ENCODE measurements around the gene TMED6.
A peak's percentile ranks its signal among the peaks of the same experiment; 100 is the strongest.
"Not testable (repeated sequence)": the region's sequence is repeated elsewhere in the genome, so short reads cannot be mapped to it uniquely, and the experiment has no call there.

Gene TMED6

DNA sequence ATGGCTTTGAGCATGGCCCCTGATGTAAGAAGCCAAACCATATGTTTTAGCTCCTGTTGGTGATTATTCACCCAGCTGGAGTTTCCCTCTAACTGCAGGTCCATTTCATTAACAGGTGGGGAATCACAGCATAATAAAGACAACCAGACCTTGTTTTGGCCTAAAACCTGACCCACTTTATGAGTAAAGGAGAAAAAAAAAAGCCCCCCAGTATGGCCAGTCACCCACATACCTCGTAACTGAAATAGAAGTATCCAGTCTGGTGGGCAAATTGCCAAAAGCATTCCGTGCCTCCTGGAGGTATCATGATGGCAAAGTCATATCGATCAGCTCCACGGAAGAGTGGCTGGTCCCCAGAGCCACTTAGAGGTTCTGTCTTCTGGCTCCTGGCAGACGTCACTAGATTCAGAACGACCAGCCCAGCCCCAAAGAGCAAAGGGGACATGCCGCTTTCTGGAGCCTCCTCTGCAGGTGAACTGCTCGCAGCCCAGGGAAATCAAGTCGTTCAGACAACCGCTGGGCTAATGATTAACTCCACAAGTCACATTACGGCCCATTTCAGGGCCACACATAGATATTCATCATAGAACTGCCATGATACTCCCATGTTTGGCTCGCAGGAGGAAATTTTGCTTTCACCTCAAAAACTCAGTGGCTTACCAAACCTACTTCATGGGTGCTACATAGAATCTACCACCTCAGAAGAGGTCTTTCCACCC is at the start of gene TMED6:
Gene TMED6, minus strand, starts transcription at position 478 of the 719 bp plus-strand sequence. Its CDS starts 33 bp downstream, at position 445.
- DNase-seq = no peak

DNA sequence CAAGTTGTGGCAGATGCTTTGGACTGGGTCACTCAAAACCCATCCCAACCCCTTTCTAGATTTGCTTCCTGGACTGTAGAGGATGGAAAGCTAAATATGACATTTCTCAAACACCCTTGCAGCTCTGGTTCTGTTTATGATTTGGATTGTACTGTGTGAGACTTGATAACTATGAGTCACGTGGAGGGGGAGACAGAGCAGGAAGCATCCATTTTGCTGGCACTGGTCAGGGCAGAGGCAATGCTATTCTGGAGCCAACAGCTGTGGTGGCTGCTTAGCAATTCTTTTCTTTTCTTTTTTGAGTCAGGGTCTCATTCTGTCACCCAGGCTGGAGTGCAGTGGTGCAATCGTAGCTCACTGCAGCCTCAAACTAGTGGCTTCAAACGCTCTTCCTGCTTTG is 47.8 kb upstream of the TMED6 start:
- DNase-seq = no peak

DNA sequence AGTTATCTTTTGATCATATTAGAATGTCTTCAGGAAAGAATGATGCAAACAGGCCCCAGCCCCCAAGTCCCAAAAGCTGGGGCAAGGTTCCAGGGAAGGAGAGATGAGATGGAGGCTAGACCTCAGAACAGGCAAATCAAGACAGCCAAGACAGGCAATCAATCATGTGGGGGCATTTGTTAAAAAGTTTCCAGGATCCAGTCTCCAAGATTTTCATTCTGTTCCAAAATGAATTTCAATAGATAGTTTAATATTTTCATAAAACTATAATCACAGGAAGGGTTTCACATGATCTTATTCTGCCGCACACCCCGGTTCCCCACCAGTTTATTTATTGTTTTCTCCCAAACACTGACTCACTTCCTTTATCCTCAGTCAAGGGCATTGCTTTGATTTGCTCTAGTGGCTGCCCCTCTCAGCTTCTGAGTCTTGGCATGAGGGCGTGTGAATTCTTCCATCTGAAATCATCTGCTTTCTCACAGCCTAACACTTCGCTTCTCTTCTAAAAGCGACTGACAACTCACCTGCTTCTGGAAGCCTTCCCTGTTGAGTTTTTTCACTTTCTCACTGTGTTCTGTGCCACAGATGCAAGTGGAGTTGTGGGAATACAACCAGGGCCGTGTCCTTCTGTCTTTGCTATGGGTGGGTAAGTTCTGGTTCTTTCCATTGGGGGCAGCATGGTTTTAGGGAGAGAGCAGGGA is 46.4 kb upstream of the TMED6 start:
- no peak for DNase-seq

DNA sequence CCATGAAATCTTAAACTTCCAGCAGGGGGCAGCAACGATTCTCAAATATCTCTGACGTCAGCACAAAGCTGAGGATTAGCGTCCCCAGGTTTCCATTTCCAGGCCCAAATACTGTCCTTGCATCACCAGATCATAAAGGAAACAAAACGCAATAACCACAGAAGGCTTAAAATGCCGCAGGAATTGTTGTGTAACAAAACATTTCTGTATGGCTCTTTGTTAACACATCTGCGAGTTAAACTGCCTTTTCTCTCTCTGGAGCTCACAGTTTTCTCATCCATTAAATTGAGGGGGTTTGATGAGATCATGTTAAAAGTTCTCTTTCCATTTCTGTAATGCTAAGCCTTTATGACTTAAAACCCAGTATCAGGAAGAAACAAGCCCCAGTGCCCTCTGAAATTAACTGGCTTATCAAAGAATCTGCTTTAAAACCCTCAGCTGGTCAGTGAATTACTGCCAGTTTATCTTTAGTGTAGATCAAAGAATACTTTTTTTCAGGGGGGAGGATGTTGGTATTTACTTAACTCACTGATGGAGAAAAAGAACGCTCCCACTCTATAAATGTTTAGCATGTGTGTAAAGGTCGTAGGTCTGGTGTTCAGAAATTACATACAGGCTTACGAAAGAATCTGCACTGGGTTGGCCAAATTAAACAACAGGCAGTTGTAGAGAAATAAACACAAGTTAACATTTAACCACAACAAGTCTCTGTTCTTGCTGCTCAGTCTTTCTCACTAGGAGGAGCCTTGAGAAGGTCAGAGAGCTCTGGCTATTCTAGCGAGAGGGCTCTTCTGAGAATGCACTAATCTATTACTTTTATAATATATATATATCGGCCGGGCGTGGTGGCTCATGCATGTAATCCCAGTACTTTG is 44.8 kb upstream of the TMED6 start:
- peak; percentile 68 for DNase-seq

DNA sequence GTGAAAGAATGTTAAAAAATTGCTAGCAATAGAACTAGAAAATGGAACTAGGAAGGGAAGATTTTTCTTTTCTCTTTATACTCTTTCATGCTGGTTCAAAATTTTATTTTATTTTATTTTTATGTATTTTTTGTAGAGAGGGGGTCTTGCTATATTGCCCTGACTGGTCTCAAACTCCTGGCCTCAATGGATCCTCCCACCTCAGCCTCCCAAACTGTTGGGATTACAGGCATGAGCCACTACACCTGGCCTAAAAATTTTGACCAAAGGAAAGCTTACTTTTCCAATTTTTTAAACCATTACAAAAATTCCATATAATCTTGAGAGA is 44.2 kb upstream of the TMED6 start:
- no peak for DNase-seq

DNA sequence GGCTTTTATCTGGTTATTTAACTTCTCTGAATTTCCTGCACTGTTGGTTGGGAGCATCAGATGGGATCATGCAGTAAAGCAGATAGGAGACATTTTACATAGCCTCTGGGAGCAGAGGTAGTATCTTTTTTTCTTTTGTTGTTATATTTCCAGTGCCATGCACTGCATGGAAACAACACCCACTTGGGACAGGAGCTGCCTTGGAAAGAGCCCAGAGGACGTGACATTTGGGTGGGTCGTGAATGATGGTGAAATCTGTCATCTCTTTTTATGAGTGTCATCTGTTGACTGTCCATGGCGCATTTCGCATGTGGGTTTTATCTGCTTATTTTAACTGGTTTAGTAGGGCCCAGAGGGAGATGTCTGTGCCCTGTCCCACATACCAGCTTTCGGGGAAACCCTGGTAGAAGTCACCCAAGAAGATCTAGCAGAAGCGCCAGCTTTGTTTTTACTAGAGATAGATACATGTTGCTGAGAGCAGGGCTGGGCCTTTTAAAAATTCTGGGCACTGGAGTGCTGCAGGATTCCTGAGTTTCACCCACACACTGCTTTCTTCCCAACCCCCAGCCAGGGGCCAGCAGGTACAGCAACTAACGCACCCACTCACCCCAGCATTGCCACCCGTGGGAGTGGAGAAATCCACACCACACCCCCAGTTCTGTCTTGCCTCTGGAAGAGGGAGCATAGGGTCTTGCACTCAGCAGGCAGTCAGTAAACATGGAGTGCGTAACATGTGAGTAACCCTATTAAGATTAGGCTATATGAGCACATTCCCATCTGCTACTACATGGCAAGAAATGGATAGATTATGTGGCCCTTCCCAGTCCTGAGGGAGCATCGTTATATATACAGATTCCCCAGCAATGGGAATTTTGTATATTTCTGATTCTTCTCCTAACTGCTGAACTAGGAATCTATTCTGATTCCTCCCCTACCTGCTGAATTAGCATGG is 42.6 kb upstream of the TMED6 start:
- no peak for DNase-seq

DNA sequence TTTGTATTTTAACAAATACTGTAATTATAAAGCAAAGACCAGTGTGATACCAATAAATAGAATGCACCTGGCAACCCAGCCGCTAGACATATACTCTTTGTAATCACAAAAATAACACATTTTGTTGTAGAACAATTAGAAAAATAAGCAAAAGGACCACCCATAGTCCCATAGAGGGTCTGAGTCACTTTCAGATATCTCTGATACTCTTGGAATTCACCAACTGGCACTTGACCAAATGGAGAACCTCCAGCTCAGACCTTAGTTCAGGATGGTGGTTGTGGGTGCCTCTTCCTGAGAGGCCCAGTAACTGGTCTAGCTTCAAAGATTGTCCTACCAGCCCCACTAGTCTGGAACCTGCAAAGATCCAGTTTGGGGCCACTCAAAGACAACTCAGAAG is 35.0 kb upstream of the TMED6 start:
- DNase-seq = no peak

DNA sequence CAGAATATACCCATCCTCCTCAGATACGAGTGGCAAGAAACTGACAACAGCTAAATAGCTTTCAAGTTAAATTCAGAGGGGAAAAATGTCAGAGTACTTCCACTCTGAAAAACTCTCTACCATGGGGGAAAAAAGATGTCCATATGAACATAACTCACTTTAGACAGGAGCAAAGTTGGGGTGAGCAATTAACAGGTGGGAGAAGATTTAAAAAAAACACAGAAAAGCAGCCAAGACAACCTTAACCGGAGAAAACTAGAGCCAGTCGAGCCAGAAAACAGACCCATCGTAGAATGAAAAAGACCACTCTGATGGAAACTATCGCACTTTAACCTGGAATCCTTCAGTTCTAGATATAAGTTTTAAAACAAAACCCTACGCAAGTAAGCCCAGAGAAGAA is 33.4 kb upstream of the TMED6 start:
- no peak for DNase-seq

DNA sequence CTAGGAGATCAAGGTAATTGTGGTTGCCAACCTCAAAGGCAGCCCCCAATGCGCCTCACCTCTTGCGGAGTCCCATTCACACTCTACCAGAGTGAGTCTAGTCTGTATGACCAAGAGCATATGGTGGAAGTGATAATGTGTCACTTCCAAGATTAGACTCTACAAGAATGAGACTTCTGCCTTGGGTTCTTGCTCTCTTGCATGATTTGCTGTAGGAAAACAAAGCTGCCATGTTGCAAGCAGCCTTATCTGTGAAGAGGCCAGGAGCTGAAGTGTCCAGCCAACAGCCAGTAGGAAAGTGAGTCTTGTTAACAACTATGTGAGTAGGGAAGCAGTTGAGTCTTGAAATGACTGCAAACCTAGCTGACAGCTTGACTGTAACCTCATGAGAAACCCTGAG is 30.8 kb upstream of the TMED6 start:
- no peak for DNase-seq

DNA sequence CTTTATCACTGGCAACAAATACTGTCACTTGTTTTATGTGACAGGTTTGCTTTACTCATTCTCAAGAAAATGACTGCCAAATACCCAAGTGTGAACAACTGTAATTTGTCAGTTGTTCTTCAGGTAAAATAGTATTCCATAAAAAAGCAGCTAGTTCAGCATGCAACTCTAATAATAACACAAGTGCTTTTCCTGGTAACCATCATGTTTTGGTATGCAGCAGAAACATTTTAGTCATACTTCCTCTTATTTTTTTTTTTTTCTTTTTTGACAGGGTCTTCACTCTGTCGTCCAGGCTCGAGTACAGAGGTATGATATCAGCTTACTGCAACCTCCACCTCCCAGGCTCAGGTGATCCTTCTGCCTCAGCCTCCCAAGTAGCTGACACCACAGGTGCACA is 29.6 kb upstream of the TMED6 start:
- no peak for DNase-seq

DNA sequence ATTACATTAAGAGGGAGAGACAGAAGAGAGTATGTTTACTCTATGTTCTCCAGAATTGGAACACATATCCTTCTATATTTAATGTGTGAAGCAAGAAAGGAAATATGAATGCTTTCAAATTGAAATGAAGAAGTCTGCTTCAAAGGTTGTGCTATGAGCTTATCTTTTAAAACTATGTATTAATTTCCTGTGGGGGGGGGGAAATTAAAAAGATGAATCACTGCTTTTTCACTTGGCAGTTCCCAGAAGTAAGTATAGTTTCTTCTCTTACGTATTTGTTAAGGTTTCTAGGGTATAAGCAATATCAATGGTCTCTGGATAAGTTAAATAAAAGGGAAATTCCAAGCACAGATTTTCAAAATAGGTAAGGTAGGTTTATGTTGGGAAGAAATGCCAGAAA is 27.2 kb upstream of the TMED6 start:
- no peak for DNase-seq

DNA sequence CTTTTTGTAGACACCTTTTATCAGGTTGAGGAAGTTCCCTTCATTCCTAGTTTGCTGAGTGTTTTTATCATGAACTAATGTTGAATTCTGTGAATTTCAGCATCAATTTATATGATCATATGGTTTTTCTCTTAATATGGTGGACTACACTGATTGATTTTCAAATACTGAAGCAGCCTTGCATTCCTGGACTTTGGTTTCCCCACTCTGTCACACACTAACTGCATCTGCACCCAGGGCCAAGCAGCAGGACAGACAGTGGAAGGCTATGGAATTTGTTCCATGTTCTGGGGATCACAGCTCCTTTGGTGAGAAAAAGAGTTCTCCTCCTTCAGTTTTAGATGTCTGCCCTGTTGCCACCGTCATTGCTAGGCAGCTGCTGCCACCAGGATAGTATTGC is 26.4 kb upstream of the TMED6 start:
- DNase-seq = no peak

DNA sequence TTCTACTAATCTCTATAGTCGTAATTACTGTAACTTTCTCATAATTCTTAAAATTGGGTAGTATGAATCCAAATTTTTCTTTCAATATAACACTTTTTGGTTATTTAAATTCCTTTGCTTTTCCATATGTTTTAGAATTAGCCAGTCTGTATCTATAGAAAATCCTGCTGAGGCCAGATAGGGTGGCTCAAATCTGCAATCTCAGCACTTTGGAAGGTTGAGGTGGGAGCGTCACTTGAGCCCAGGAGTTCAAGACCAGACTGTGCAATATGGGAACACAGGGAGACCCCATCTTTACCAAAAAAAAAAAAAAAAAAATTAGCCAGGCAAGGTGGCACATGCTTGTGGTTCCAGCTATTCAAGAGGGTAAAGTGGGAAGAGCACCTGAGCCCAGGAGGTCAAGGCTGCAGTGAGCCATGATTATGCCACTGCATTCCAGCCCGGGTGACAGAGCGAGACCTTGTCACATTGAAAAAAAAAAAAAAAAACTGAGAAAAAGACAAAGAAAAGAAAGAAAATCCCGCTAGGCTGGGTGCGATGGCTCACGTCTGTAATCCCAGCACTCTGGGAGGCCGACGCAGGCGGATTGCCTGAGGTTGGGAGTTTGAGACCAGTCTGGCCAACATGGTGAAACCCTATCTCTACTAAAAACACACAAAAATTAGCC is 24.9 kb upstream of the TMED6 start:
- DNase-seq = no peak

DNA sequence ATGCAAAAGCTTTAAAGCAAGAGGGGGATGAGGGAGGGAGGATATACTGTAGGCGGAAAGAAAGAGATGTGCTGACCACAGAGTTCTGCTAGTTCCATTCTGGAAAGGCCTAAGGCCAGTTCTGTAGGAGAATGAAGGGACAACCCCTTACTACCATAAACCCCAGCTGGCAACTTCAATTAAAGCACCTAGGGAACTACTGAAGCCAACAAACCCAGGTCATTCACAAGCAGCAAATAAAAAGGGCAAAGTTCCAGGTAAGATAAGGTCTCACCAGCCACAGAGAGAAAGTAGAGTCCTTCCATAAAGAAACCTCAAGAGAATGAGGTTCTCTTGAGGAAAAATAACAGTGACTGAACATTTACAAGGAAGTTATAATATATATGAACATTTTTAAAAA is 21.4 kb upstream of the TMED6 start:
- no peak for DNase-seq

DNA sequence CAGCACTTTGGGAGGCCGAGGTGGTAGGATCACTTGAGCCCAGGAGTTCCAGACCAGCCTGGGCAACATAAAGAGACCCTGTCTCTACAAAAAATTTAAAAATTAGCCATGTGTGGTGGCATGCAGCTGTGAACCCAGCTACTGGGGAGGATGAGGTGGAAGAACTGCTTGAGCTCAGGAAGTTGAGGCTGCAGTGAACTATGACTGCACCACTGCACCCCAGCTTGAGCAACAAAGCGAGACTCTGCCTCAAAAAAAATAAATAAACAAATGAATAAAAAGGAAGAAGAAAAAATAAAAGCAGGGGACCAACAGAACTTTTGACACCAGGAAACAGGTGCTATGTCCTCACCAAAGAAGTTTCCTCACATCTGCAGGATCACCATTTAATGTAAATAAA is 20.0 kb upstream of the TMED6 start:
- no peak for DNase-seq

DNA sequence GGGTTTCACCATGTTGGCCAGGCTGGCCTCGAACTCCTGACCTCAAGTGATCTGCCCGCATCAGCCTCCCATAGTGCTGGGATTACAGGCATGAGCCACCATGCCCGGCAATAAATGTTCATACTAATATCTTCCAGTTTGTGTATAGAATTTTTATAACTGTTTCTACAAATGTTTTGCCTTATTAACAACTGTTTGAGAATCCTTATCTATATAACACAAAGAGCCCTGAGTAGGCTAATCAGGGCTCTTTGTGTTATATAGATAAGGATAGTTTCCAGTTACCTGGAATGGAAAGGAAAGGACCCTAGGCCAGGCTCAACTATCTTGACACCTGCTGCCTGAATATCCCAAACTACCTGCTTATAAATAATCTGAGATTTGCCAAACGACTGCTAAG is 17.3 kb upstream of the TMED6 start:
- DNase-seq = no peak

DNA sequence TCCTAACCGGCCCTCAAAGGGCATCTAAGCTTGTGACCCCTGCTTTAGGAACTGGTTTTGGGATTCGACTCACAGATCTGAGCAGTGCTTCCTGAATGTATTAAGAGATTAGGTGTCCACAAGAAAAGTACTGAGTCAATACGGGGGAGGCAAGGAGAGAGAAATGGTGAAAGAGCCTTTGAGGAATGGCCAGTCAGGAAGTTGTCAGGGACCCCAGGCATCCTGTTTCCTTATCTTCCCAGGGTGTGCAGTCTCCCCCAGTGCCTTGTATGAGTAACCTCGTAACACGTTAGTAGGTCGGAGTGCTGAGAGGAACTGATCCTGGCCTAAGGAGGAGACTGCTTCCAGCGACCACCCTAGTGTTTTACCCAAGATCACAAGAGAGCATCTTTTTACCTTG is 16.4 kb upstream of the TMED6 start:
- DNase-seq = no peak

DNA sequence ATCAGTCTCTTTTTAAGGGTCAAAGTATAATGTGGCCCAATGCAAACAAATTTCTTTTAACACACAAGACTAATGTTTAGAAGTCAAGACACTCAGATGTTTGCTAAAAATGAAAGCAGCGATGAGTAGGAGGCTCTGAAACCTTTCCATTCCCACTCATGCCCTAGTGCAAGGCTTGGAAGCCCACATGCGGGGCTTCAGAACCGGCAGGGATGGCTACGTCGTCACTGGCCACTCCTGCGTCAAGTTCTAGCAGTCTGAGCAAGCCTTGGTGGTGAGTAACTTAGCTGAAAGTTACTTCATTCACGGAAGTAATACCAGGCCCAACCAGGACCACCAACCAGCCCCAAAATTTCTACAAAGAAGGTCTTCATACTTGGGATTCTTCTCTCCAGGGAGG is 14.8 kb upstream of the TMED6 start:
- DNase-seq = no peak

DNA sequence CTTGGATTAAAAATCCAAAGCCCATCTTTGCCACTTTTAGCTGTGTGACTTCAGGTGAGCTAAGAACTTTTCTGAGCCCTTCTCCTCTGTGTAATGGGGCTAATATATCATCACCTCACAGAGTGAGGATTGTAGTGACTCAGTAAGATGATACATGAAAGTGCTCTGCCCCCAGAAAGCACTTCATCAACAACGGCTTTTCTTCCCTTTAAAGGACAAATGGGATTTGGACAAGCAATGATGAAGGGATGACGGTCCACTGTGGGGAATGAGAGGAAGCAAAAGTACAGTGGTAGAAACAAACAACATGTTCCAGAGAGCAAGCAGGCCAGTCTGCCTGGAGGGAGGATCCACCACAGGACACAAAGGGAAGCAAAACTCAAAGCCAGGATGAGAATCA is 14.3 kb upstream of the TMED6 start:
- DNase-seq = no peak

DNA sequence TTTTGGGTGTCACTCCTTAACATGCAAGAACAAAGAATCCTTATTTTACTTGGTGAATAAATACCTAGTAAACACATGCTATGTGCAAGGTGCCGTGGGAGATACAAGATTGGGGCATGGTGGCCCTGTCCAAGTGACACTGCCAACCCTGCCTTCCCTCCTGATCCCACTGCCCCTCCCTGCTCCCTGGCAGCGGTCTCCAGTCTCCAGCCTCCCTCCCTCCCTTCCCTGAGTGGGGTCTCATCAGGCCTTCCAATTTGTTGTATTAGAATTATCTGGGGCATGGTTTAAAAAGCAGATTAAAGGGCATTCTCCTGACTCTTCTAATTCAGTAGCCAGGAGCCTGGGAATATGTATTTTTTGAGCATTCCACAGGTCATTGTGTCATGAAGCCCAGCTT is 12.5 kb upstream of the TMED6 start:
- DNase-seq = no peak

DNA sequence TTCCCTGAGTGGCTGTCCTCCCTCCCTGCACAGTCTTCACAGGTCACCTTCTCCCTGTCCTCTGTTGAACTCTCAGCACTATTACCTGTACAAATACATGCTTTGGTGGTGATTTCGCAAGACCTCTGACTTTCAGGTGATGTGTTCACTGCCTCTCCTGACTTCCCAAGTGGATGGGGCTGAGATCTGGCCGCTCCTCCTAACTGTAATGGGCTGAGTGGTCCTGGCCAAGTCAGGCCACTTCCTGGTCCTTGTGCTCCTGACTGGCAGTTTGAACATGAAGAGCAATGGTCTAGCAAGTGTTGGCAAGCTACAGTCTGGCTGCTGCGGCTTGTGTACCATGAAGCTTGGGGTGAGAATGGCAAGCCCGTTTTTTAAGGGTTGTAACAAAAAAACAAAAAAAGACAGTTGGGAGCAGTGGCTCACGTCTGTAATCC is 11.7 kb upstream of the TMED6 start:
- no peak for DNase-seq

DNA sequence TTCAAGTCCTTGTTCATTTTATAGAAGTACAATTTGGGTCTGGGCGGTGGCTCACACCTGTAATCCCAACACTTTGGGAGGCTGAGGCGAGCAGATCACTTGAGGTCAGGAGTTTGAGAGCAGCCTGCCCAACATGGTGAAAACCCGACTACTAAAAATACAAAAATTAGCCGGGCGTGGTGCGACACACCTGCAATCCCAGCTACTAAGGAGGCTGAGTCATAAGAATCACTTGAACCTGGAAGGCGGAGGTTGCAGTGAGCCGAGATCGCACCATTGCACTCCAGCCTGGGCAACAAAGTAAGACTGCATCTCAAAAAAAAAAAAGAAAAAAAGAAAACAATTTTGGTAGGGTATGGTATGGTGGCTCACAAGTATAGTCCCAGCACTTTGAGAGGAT is 8.5 kb upstream of the TMED6 start:
- not testable (repeated sequence) for DNase-seq
